CD4-positive, alpha-beta T cell treated with Interleukin-15 for 4 hours (primary cell): ENCODE data around the gene CHMP3.
"Not testable (repeated sequence)": the region's sequence is repeated elsewhere in the genome, so short reads cannot be mapped to it uniquely, and the experiment has no call there.

Experiments used
- DNase-seq: peaks from one replicate; pipeline ENCODE4 v3.0.0-alpha.2; 2020; ENCODE audit warnings: low spot score

CHMP3 gene

GRCh38 chr2:86562922-86563649 lies at the start of gene CHMP3:
Gene CHMP3 (minus strand): TSS chr2:86563443. CDS start chr2:86563348, 95 bp downstream.
- peak; percentile 98 for DNase-seq

GRCh38 chr2:86610871-86611270 lies 47.6 kb upstream of the CHMP3 start:
- DNase-seq = no peak

GRCh38 chr2:86608832-86609410 lies 45.7 kb upstream of the CHMP3 start:
- DNase-seq = no peak

DNA sequence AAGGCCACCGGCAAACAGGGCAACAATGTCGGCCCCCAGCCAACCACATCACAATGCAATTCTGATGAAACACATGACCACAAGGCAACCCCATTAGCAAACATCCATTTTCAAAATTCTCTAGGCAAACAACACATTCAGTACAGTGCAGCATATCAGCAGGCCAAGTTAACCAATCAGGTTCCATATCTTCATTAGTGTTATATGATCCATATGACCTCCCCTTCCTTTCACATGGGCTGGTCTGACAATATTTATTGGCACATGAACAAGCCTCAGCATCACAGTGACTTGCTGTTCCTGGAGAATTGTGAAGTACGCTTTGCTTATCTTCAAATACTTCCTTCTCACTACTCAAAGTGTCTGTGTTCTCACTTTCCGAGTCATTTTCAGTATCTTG lies 40.7 kb upstream of the CHMP3 start:
- no peak for DNase-seq

- no peak for DNase-seq
Observed at GRCh38 chr2:86598966-86599365, 35.7 kb upstream of the CHMP3 start.

DNA sequence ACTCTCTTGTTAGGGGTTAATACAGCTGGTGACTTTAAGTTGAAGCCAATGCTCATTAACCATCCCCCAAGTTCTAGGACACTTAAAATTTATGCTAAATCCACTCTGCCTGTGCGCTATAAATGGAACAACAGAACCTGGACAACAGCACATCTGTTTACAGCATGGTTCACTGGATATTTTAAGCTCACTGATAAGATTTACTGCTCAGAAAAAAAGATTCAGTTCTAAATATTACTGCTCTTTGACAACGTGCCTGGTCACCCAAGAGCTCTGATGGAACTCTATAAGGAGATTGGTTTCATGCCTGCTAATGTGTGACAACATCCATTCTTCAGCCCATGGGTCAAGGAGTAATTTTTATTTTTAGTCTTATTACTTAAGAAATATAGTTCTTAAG lies 32.9 kb upstream of the CHMP3 start:
- no peak for DNase-seq

GRCh38 chr2:86593266-86593665 lies 30.0 kb upstream of the CHMP3 start:
- DNase-seq = no peak

GRCh38 chr2:86592547-86593230 lies 29.4 kb upstream of the CHMP3 start:
- DNase-seq = no peak

DNA sequence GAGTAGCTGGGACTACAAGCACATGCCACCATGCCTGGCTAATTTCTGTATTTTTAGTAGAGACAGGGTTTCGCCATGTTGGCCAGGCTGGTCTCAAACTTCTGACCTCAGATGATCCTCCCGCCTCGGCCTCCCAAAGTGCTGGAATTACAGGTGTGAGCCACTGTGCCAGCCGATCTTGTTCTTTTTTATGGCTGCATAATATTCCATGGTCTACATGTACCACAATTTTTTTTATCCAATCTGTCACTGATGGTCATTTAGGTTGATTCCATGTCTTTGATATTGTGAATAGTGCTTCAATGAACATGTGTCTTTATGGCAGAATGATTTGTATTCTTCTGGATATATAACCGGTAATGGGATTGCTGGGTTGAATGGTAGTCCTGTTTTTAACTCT lies 26.5 kb upstream of the CHMP3 start:
- DNase-seq = not testable (repeated sequence)

DNA sequence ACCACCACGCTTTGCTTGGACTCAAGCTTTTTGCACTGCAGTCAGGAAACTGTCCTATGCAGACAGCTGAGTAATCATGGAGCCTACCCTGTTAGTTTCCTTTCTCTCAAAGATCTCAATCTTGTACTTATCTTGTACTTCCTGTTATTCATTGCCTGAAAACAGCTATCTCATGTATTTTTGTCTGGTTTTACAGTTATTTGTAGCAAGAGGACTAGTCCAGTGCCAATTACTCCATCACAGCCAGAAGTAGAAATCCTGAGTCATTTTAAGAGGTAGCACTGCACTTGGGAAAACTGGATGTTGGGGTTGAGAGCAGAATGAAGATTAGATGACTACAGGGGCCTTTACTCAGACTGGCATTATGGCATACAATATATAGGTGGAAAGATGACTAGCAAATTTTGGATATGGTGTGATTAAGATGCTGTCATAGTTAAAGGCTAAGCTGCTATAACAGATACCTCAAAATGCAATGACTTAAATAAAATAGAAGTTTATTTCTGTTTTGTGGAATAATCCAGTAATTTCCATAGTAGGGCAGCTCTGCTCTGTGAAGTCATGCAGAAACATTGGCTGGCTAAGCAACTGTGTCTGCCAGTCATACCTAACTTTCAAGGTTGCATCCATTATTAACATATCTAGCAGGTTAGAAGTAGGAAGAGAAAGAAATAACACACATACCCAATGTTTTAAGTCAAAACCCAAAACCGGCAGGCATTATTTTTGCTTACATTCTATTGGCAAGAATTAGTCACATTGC lies 21.1 kb upstream of the CHMP3 start:
- peak; percentile 42 for DNase-seq

DNA sequence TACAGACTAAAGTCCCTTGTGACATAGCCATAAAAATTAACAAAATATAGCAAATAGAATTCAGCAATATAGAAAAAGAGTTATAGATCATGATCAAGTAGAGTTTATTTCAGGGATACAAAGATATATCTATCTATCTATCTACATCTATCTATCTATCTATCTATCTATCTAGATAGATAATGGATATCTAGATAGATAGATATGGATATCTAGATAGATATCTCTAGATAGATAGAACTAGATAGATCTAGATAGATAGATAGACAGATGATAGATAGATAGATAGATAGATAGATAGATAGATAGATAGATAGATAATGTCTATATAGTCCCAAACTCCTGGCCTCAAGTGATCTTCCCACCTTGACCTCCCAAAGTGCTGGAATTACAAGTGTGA lies 17.3 kb upstream of the CHMP3 start:
- no peak for DNase-seq

GRCh38 chr2:86577817-86578456 lies 14.7 kb upstream of the CHMP3 start:
- DNase-seq = no peak

GRCh38 chr2:86570059-86570458 lies 6.8 kb upstream of the CHMP3 start:
- DNase-seq = no peak

GRCh38 chr2:86566821-86567190 lies 3.6 kb upstream of the CHMP3 start:
- DNase-seq = no peak

DNA sequence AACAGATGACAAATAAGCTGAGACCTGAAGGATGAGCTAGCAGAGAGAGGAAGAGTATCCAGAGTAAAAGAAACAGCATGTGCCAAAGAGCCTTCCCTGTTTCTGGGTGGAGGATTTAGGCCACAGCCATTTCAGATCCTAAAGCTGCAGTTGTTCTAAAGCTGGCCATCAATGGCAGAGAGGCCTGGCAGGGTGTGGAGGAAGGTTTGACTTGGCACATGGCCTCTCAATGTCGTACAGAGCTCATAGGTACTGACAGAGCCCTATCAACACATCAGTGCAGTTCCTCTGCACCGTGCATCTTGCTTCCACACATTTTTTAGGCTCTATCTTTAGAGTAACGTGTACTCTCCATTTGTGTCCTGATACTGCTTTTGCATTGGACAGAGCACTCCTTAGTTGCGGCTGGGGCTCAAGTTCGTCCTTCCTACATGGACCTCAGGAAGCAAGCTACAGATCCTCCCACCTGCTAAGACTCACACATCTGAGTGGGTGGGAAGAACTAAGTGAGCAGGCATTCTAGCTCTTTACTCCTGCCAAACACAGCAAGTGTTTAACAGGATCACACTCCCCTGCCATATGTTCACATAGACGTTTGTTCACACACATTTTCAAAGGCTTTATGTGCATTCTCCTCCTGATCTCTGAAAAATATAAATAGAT lies 3.0 kb upstream of the CHMP3 start:
- DNase-seq = no peak

DNA sequence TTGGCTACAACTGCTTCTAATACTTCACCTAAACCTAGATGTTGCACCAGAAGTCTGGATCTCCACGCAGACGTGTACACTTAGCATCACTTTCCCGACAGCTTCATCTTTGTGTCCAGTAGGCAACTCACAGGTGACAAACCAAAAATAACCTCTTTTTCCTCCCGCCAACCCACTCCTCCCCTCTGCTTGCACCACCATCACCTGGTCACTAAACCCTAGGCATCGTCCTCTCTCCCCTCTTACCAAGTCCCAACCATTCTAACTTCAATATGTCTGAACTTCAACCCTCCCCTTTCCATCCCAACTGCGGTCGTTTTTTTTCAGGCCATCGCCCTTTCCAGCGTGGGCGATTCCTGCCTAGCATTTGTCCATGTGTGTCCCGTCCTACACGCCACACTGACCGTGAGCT lies 413 bp upstream of the CHMP3 start:
- no peak for DNase-seq

DNA sequence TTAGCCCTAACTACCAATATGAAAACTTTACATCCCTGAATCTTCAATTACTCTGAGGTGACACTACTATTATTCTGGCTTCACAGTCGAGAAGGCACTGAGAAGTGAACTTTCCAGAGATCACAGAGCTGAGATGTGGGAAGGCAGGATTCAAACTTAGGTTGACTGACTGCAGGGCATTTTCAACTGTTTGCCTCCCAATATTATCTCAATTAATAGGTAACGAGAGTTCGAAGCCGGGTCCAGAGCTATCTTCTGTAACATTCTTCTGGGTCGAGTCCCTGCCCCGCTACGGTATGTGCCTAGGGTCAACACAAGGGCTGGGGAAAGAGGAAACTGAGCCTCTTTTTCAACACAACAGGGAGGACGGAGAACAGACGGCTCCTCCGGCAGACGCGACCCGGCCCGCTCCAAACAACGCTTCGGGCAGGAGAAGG lies 740 bp downstream of the CHMP3 start:
- DNase-seq = no peak

DNA sequence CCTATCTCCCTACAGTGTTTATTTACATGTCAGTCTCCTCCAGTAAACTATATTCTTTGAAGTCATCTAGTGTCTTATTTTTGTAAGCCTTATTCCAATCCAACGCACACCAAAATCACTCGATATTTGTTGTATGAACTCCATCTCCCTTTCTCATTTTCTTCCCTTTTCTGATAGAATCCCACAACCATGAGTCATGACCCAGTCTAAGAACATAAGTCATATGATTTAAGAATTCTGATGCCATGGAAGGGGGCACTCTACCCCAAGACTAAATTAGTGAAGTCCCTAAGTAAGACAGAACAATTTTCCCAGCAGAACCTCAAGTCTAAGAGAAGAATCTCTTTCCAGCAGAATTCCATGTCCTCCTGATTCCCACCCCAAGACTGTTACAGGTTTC lies 5.4 kb downstream of the CHMP3 start:
- DNase-seq = no peak

DNA sequence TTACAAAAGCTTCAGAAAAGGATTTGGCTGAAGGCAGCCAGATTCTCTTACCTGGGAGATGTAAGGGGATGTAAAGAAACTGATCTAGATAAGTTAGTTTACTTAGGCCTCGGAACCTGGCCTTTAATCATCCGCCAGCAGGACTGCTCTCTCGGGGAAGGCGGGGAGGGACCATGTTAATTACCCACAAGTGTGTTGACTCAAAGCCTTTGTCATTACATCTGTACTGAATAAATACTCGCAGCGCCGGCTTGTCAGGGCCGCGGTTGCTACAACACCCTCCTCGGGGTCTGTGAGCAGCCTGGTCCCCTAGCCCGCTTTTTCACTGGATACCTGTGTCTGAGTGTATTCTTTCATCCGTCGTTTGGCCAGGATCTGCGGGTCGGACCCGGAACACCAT lies 6.7 kb downstream of the CHMP3 start:
- DNase-seq = no peak

DNA sequence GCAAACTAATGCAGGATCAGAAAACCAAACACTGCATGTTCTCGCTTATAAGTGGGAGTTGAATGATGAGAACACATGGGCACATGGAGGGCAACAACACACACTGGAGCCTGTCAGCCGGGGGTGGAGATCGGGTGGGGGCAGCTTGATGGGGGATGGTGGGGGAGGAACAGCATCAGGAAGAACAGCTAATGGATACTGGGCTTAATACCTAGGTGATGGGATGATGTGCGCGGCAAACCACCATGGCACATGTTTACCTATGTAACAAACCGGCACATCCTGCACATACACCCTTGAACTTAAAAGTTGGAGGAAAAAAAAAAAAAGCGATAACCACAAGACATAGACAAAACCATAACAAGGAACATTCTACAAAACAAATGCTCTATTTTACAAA lies 10.4 kb downstream of the CHMP3 start:
- DNase-seq = no peak

- DNase-seq = not testable (repeated sequence)
Observed at GRCh38 chr2:86549963-86550725, 13.1 kb downstream of the CHMP3 start.
